Karpas-422 (cell line): ENCODE results near the gene UBXN1. TPM values are rescaled to one million over a fixed set of nuclear protein-coding genes. Genes with fewer than 3 reads are reported as not detected.

ENCODE experiments used
- DNase-seq: peaks from one replicate; pipeline ENCODE4 v3.0.0-alpha.2; 2015
- H2AFZ ChIP-seq: fragments of 200-600 bp; sonication (generic); 2 replicates; pipeline ENCODE4 v1.6.1; 2014; ENCODE audit warnings: antibody characterized with exemption, low read length, mixed read lengths
- H3K27ac ChIP-seq: fragments of 200-600 bp; sonication (generic); 2 replicates; pipeline ENCODE4 v1.5.1; 2014; ENCODE audit warnings: mild to moderate bottlenecking, low read length, moderate library complexity
- H3K27me3 ChIP-seq: fragments of 200-600 bp; sonication (generic); 2 replicates; pipeline ENCODE4 v1.6.1; 2014; ENCODE audit warnings: low read length, mixed read lengths
- H3K36me3 ChIP-seq: fragments of 200-600 bp; sonication (generic); 2 replicates; pipeline ENCODE4 v1.6.1; 2014; ENCODE audit warnings: low read length, mixed read lengths; ENCODE audit not compliant: insufficient read depth
- H3K4me1 ChIP-seq: fragments of 200-600 bp; sonication (generic); 2 replicates; pipeline ENCODE4 v1.6.1; 2014; ENCODE audit warnings: mild to moderate bottlenecking, low read length, mixed read lengths
- H3K4me2 ChIP-seq: fragments of 200-600 bp; sonication (generic); 2 replicates; pipeline ENCODE4 v1.6.1; 2014; ENCODE audit warnings: low read length, low read depth, mild to moderate bottlenecking; ENCODE audit not compliant: poor library complexity, severe bottlenecking
- H3K4me3 ChIP-seq: fragments of 200-600 bp; sonication (generic); 2 replicates; pipeline ENCODE4 v1.5.1; 2014; ENCODE audit warnings: mild to moderate bottlenecking, antibody characterized with exemption, low read length, mixed read lengths
- H3K79me2 ChIP-seq: fragments of 200-600 bp; sonication (generic); 2 replicates; pipeline ENCODE4 v1.6.1; 2014; ENCODE audit warnings: mild to moderate bottlenecking, low read length, mixed read lengths
- H3K9ac ChIP-seq: fragments of 200-600 bp; sonication (generic); 2 replicates; pipeline ENCODE4 v1.6.0; 2014; ENCODE audit warnings: low read length
- H3K9me2 ChIP-seq: fragments of 200-600 bp; sonication (generic), shearing (Covaris generic); replicated peaks from 2 replicates; pipeline ENCODE4 v1.6.0; 2014; ENCODE audit warnings: mild to moderate bottlenecking, low read length, moderate library complexity; ENCODE audit not compliant: insufficient read depth
- H3K9me3 ChIP-seq: fragments of 300-700, 200-600 bp; sonication (generic); 2 replicates; pipeline ENCODE4 v1.6.1; 2014; ENCODE audit warnings: low read length, mixed read lengths
- H4K20me1 ChIP-seq: fragments of 200-600 bp; sonication (generic); 2 replicates; pipeline ENCODE4 v1.6.1; 2014; ENCODE audit warnings: mild to moderate bottlenecking, antibody characterized with exemption, low read length, low read depth; ENCODE audit not compliant: insufficient read depth
- small RNA-seq: library from RNA; depleted of rRNA; stranded (forward); fragments of <200 nt; gene quantifications from one replicate; pipeline ENCODE3, GENCODE V24; 2014
- total RNA-seq: library from RNA; depleted of rRNA; stranded (reverse); fragments of >200 nt; shearing (Covaris generic); gene quantifications from 2 replicates; pipeline ENCODE4 v1.2.3, GENCODE V29; 2014; ENCODE audit warnings: low replicate concordance; rRNA removed

Gene UBXN1
- total RNA-seq, 1 experiment from 2014 or later, result 160 TPM

DNA sequence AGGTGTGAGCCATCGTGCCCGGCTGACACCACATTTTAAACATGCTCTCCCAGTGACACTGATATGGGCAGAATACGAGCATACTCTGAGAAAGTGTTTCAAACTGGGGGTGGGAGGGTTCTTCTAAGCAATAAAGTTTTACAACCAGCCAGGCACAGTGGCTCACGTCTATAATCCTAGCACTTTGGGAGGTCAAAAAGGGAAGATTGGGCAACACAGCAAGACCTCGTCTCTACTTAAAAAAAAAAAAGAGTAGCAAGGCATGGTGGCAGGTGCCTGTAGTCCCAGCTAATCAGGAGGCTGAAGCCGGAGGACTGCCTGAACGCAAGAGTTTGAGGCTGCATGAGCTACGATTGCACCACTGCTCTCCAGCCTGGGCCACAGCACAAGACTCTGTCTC, 34.7 kb downstream of the UBXN1 start:
- Histone ChIP-seq H3K27ac (no peak overlapping the region), H3K9me3 (no peaks in the 10 kb centered on the region), H3K36me3 (peaks cover 15% of the 10 kb centered on the region; the same call in 1 of the 2 replicates), H3K27me3 (no peaks in the 10 kb centered on the region), H3K9me2 (no peaks in the 10 kb centered on the region), H3K9ac (no peak overlapping the region), H3K79me2 (peaks cover 61% of the 10 kb centered on the region), H3K4me3 (no peak overlapping the region), H3K4me2 (peak overlapping the region; percentile 72), H4K20me1 (peaks cover 5% of the 10 kb centered on the region), H2AFZ (no peak overlapping the region), H3K4me1 (peaks cover 15% of the 10 kb centered on the region)
- no peak for DNase-seq

DNA sequence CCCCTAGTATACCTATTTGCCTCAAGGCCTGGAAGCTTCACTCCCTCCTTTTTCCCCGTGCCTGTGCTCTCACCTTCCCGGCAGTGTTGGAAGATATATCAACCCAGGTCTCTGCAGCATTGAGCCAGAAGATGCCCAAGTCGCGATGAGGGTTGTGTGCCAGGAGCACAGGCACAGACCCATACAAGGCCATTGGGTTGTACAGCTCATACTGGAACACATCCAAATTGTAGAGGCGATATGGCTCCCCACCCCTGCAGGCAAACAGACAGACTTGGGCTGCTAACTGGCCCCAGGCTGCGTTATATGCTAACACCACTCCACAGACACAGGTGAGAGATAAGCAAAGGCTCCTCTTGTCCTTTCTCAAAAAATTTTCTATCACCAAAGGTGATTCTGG, 46.4 kb downstream of the UBXN1 start:
- no peaks in the 10 kb centered on the region for H4K20me1 ChIP-seq
- H3K9me3 ChIP-seq, result no peaks in the 10 kb centered on the region
- H3K27ac ChIP-seq, result no peak overlapping the region
- H2AFZ ChIP-seq, result no peak overlapping the region
- no peaks in the 10 kb centered on the region for H3K4me1 ChIP-seq
- H3K9ac ChIP-seq, result no peak overlapping the region
- no peaks in the 10 kb centered on the region for H3K9me2 ChIP-seq
- H3K36me3 ChIP-seq, result peaks cover 45% of the 10 kb centered on the region; the same call in 1 of the 2 replicates
- no peak for DNase-seq
- no peaks in the 10 kb centered on the region for H3K27me3 ChIP-seq
- no peak overlapping the region for H3K4me2 ChIP-seq
- peaks cover 7% of the 10 kb centered on the region for H3K79me2 ChIP-seq
- no peak overlapping the region for H3K4me3 ChIP-seq

DNA sequence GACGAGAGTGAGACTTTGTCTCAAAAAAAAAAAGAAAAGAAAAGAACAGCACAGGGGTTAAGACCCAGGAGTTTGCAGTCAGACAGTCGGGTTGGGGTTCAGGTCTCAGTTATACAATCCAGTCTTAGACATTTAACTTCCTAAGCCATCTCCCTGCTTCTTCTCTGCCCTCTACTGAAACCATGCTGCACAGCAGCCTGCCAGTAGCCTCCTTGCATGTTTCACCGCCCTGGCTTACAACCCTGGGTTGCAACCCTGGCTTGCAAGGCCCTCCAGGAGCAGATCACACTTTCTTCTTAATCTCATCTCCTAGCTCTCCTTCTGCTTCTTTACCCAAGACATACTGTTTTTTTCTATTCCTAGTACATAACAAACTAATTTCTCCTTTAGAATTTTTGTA, 51.2 kb downstream of the UBXN1 start:
- no peak overlapping the region for H3K9ac ChIP-seq
- no peak overlapping the region for H3K4me2 ChIP-seq
- H3K9me3 ChIP-seq, result no peaks in the 10 kb centered on the region
- peaks cover 1% of the 10 kb centered on the region; the same call in 1 of the 2 replicates for H3K79me2 ChIP-seq
- H3K4me1 ChIP-seq, result no peaks in the 10 kb centered on the region
- no peak overlapping the region for H3K27ac ChIP-seq
- no peaks in the 10 kb centered on the region for H3K27me3 ChIP-seq
- no peaks in the 10 kb centered on the region for H3K9me2 ChIP-seq
- no peak overlapping the region for H2AFZ ChIP-seq
- H4K20me1 ChIP-seq, result no peaks in the 10 kb centered on the region
- H3K36me3 ChIP-seq, result peaks cover 37% of the 10 kb centered on the region; the same call in 1 of the 2 replicates
- peak; percentile 62 for DNase-seq
- no peak overlapping the region for H3K4me3 ChIP-seq

Small RNA genes lying within 50 kb of the gene (small RNA-seq; reads per million reads assigned to genes)
- gene SNORA57, result not detected

Other genes with a start within 250 kb of the UBXN1 start
- gene AHNAK, start 132.3 kb downstream of the UBXN1 start, total RNA-seq, result under 0.01 and 0.34 TPM in 2 replicates
- 1,351 and 2,115 TPM in 2 replicates for gene EEF1G, start 105.2 kb downstream of the UBXN1 start, total RNA-seq
- 8.1 and 17.3 TPM in 2 replicates for gene TUT1, start 87.5 kb downstream of the UBXN1 start, total RNA-seq
- gene MTA2, start 77.2 kb downstream of the UBXN1 start, total RNA-seq, result 60.2 and 89.3 TPM in 2 replicates
- 21.2 and 22.0 TPM in 2 replicates for gene EML3, start 66.3 kb downstream of the UBXN1 start, total RNA-seq
- 0.45 and 1.2 TPM in 2 replicates for gene ROM1, start 65.8 kb downstream of the UBXN1 start, total RNA-seq
- 43.5 and 76.5 TPM in 2 replicates for gene B3GAT3, start 57.1 kb downstream of the UBXN1 start, total RNA-seq
- 98.5 and 104 TPM in 2 replicates for gene GANAB, start 32.5 kb downstream of the UBXN1 start, total RNA-seq
- gene INTS5, start 25.8 kb downstream of the UBXN1 start, total RNA-seq, result 17.4 and 26.0 TPM in 2 replicates
- 83.6 and 158 TPM in 2 replicates for gene C11orf98, start 13.9 kb downstream of the UBXN1 start, total RNA-seq
- gene CSKMT, start 13.8 kb downstream of the UBXN1 start, total RNA-seq, result 4.5 and 8.2 TPM in 2 replicates
- 13.9 and 27.3 TPM in 2 replicates for gene UQCC3, start 7.4 kb downstream of the UBXN1 start, total RNA-seq
- gene LBHD1, start 6.8 kb downstream of the UBXN1 start, total RNA-seq, result 18.4 and 28.8 TPM in 2 replicates
- gene LRRN4CL, start 10.5 kb upstream of the UBXN1 start, total RNA-seq, result 0.45 and 0.54 TPM in 2 replicates
- gene BSCL2, start 28.4 kb upstream of the UBXN1 start, total RNA-seq, result 55.6 and 79.1 TPM in 2 replicates
- not detected in 2 replicates for gene GNG3, start 28.6 kb upstream of the UBXN1 start, total RNA-seq
- 10.6 and 13.9 TPM in 2 replicates for gene HNRNPUL2, start 48.4 kb upstream of the UBXN1 start, total RNA-seq
- gene TTC9C, start 49.4 kb upstream of the UBXN1 start, total RNA-seq, result 48.9 and 49.2 TPM in 2 replicates
- 5.3 and 6.6 TPM in 2 replicates for gene ZBTB3, start 75.1 kb upstream of the UBXN1 start, total RNA-seq
- gene POLR2G, start 82.5 kb upstream of the UBXN1 start, total RNA-seq, result 115 and 140 TPM in 2 replicates
- gene TAF6L, start 92.3 kb upstream of the UBXN1 start, total RNA-seq, result 10.4 and 30.1 TPM in 2 replicates
- gene TMEM179B, start 108.3 kb upstream of the UBXN1 start, total RNA-seq, result 58.0 and 80.4 TPM in 2 replicates
- gene TMEM223, start 112.9 kb upstream of the UBXN1 start, total RNA-seq, result 22.2 and 34.6 TPM in 2 replicates
- gene NXF1, start 126.4 kb upstream of the UBXN1 start, total RNA-seq, result 37.5 and 41.1 TPM in 2 replicates
- 30.0 and 39.9 TPM in 2 replicates for gene STX5, start 153.0 kb upstream of the UBXN1 start, total RNA-seq
- 2.7 TPM in 1 of 2 replicates, not detected in the other for gene TEX54, start 153.8 kb upstream of the UBXN1 start, total RNA-seq
- gene WDR74, start 160.5 kb upstream of the UBXN1 start, total RNA-seq, result 44.0 and 123 TPM in 2 replicates
- 167 and 208 TPM in 2 replicates for gene SLC3A2, start 201.8 kb upstream of the UBXN1 start, total RNA-seq
- gene CHRM1, start 242.3 kb upstream of the UBXN1 start, total RNA-seq, result not detected in 2 replicates